Small intestine (tissue), 7 donors: ENCODE data around the gene TLR10. TPM values are rescaled to one million over a fixed set of nuclear protein-coding genes. Genes with fewer than 3 reads are reported as not detected.

Source experiments
- DNase-seq, 2 donors: peaks; one replicate each; pipeline versions ENCODE4 v3.0.0 to v3.0.0-alpha.2; 2013
- FAIRE-seq: peaks from 2 replicates; lab custom pipeline; 2012; peaks lifted over from hg19 to GRCh38; lab: Jason Lieb, UNC
- H3K27ac ChIP-seq, 3 donors: one replicate each; pipeline ENCODE4 v1.5.1; 2013; ENCODE audit warnings: low read length in 2 of 3, mild to moderate bottlenecking in 2 of 3, control low read depth in 1 of 3, inconsistent platforms in 1 of 3, low read depth in 1 of 3, moderate library complexity in 1 of 3
- H3K27me3 ChIP-seq, 3 donors: one replicate each; pipeline ENCODE4 v1.6.1; 2013; ENCODE audit warnings: low read length in 3 of 3, inconsistent platforms in 1 of 3; ENCODE audit not compliant: control insufficient read depth in 3 of 3, insufficient read depth in 3 of 3
- H3K36me3 ChIP-seq, 3 donors: one replicate each; pipeline ENCODE4 v1.6.1; 2013; ENCODE audit warnings: low read length in 3 of 3, inconsistent platforms in 1 of 3, low read depth in 1 of 3, mild to moderate bottlenecking in 1 of 3, moderate library complexity in 1 of 3; ENCODE audit not compliant: control insufficient read depth in 3 of 3, insufficient read depth in 2 of 3
- H3K4me1 ChIP-seq, 3 donors: one replicate each; pipeline ENCODE4 v1.6.1; 2013; ENCODE audit warnings: low read length in 2 of 3, inconsistent platforms in 1 of 3, low read depth in 1 of 3, mild to moderate bottlenecking in 1 of 3, moderate library complexity in 1 of 3; ENCODE audit not compliant: control insufficient read depth in 3 of 3, insufficient read depth in 2 of 3
- H3K4me3 ChIP-seq, 3 donors: one replicate each; pipeline ENCODE4 v1.5.1; 2013; ENCODE audit warnings: low read length in 3 of 3, control low read depth in 1 of 3, inconsistent platforms in 1 of 3, low read depth in 1 of 3, mild to moderate bottlenecking in 1 of 3, moderate library complexity in 1 of 3
- H3K9me3 ChIP-seq, 2 donors: one replicate each; pipeline ENCODE4 v1.6.1; 2013; ENCODE audit warnings: low read depth in 1 of 2, low read length in 1 of 2; ENCODE audit not compliant: control insufficient read depth in 2 of 2, insufficient read depth in 1 of 2
- whole genome bisulfite sequencing, 3 donors: extraction: QIAGEN DNeasy Blood & Tissue Kit; methylation state at CpG; one replicate each; pipeline ENCODE4 v1.1.7; 2013; 5-methylcytosine and 5-hydroxymethylcytosine counted together
- polyA plus RNA-seq, 4 donors: library from polyadenylated mRNA; stranded (reverse) in 3 of 4; unstranded in 1 of 4; fragments of 200-250 nt in 3 of 4; fragments of 120-200 nt in 1 of 4; gene quantifications; one replicate each; pipeline versions ENCODE4 v1.2.1 to v1.2.3, GENCODE V29; 2013
- donor health status: healthy with polysubstance abuse.
- donor health status: control.
- donor health status: control.
- donor health status: Bipolar disorder and iron deficiency.
- donor health status: healthy.

TLR10 gene
- polyA plus RNA-seq, 4 donors = 0.22 to 1.7 (median 0.52) TPM; not detected in 1

GRCh38 chr4:38740303-38740702 lies 42.5 kb downstream of the TLR10 start:
- H3K4me1 ChIP-seq = no peaks in the 10 kb centered on the region
- no peaks in the 10 kb centered on the region for H3K27me3 ChIP-seq
- no peaks in the 10 kb centered on the region for H3K36me3 ChIP-seq
- H3K4me3 ChIP-seq = no peak overlapping the region
- 45 to 64% (median 56%) methylated on average over 2 of the region's 2 CpGs for WGBS, 3 donors
- no peak overlapping the region for H3K27ac ChIP-seq
- DNase-seq = no peak
- no peaks in the 10 kb centered on the region for H3K9me3 ChIP-seq
- FAIRE-seq = no peak

GRCh38 chr4:38738940-38739803 lies 43.6 kb downstream of the TLR10 start:
- 90 to 99% (median 96%) methylated on average over 6 of the region's 6 CpGs for WGBS, 3 donors
- Histone ChIP-seq H3K36me3 (no peaks in the 10 kb centered on the region), H3K4me3 (no peak overlapping the region), H3K9me3 (no peaks in the 10 kb centered on the region), H3K27ac (no peak overlapping the region), H3K4me1 (no peaks in the 10 kb centered on the region), H3K27me3 (no peaks in the 10 kb centered on the region)
- FAIRE-seq (no peak), DNase-seq (no peak)

GRCh38 chr4:38735870-38736269 lies 46.9 kb downstream of the TLR10 start:
- no peak overlapping the region for H3K27ac ChIP-seq
- no peak overlapping the region for H3K4me3 ChIP-seq
- no peaks in the 10 kb centered on the region for H3K27me3 ChIP-seq
- H3K36me3 ChIP-seq = no peaks in the 10 kb centered on the region
- no peak for FAIRE-seq
- H3K4me1 ChIP-seq = peaks cover 0 to 4% (median 4%) of the 10 kb centered on the region in 3 donors
- DNase-seq = no peak
- 84 to 90% (median 87%) methylated on average over 3 of the region's 3 CpGs for WGBS, 3 donors
- H3K9me3 ChIP-seq = peaks cover 0 to 4% of the 10 kb centered on the region in 2 donors

GRCh38 chr4:38734911-38735310 lies 47.9 kb downstream of the TLR10 start:
- H3K27ac ChIP-seq = no peak overlapping the region
- no peak overlapping the region for H3K4me3 ChIP-seq
- no peak for FAIRE-seq
- no peaks in the 10 kb centered on the region for H3K27me3 ChIP-seq
- no peaks in the 10 kb centered on the region for H3K36me3 ChIP-seq
- peaks cover 0 to 10% (median 4%) of the 10 kb centered on the region in 3 donors for H3K4me1 ChIP-seq
- DNase-seq = no peak
- WGBS, 3 donors = 89 to 96% (median 96%) methylated on average over 2 of the region's 2 CpGs
- H3K9me3 ChIP-seq = peaks cover 0 to 4% of the 10 kb centered on the region in 2 donors

GRCh38 chr4:38734446-38734845 lies 48.3 kb downstream of the TLR10 start:
- Histone ChIP-seq H3K36me3 (no peaks in the 10 kb centered on the region), H3K4me1 (peaks cover 0 to 10% (median 4%) of the 10 kb centered on the region in 3 donors), H3K4me3 (no peak overlapping the region), H3K27me3 (no peaks in the 10 kb centered on the region), H3K9me3 (peaks cover 0 to 4% of the 10 kb centered on the region in 2 donors), H3K27ac (no peak overlapping the region)
- DNase-seq = no peak
- 80 to 92% (median 91%) methylated on average over 5 of the region's 5 CpGs for WGBS, 3 donors
- no peak for FAIRE-seq

GRCh38 chr4:38733663-38734062 lies 49.1 kb downstream of the TLR10 start:
- FAIRE-seq = no peak

GRCh38 chr4:38730830-38731646 lies 51.8 kb downstream of the TLR10 start:
- Histone ChIP-seq H3K4me3 (no peak overlapping the region), H3K36me3 (no peaks in the 10 kb centered on the region), H3K4me1 (peaks cover 3 to 23% (median 8%) of the 10 kb centered on the region in 3 donors), H3K9me3 (peaks cover 0 to 4% of the 10 kb centered on the region in 2 donors), H3K27me3 (no peaks in the 10 kb centered on the region), H3K27ac (peak overlapping the region in 1 of 3 donors; percentile 63)
- DNase-seq (peak; percentile 79 to 80), FAIRE-seq (no peak)
- 25 to 29% (median 26%) methylated on average over 23 of the region's 23 CpGs for WGBS, 3 donors

More at GRCh38 chr4:38733663-38734062, 49.1 kb downstream of the TLR10 start:
- Histone ChIP-seq H3K9me3 (peaks cover 0 to 4% of the 10 kb centered on the region in 2 donors), H3K27ac (no peak overlapping the region), H3K27me3 (no peaks in the 10 kb centered on the region), H3K4me3 (no peak overlapping the region), H3K4me1 (peaks cover 0 to 15% (median 4%) of the 10 kb centered on the region in 3 donors), H3K36me3 (no peaks in the 10 kb centered on the region)
- 88 to 95% (median 92%) methylated on average over 2 of the region's 2 CpGs for WGBS, 3 donors
- DNase-seq = no peak

- FAIRE-seq (no peak), DNase-seq (no peak)
- WGBS, 3 donors = 77 to 89% (median 87%) methylated on average over 4 of the region's 4 CpGs
- H3K9me3 ChIP-seq = peaks cover 0 to 4% of the 10 kb centered on the region in 2 donors
- no peak overlapping the region for H3K4me3 ChIP-seq
- peak overlapping the region in 1 of 3 donors; percentile 63 for H3K27ac ChIP-seq
- H3K27me3 ChIP-seq = no peaks in the 10 kb centered on the region
- no peaks in the 10 kb centered on the region for H3K36me3 ChIP-seq
- H3K4me1 ChIP-seq = peaks cover 3 to 23% (median 8%) of the 10 kb centered on the region in 3 donors
Measured at GRCh38 chr4:38730493-38730829, 52.3 kb downstream of the TLR10 start.
